Stimulated activated CD8-positive, alpha-beta memory T cell treated with anti-CD3 and anti-CD28 coated beads, Interleukin-12 subunit alpha, Interleukin-12 subunit beta, amount 100 ng/mL, for 24 hours (primary cell): ENCODE results near the gene RNF220.
"Not testable (repeated sequence)": the region's sequence is repeated elsewhere in the genome, so short reads cannot be mapped to it uniquely, and the experiment has no call there.

ENCODE experiments used
- DNase-seq: peaks from one replicate; pipeline ENCODE4 v3.0.0-alpha.2; 2020; ENCODE audit errors: extremely low read depth

The RNF220 gene

GRCh38 chr1:44496541-44497171 is 91.6 kb downstream of the RNF220 start:
- DNase-seq = no peak

GRCh38 chr1:44497422-44498170 is 92.5 kb downstream of the RNF220 start:
- DNase-seq = no peak

DNA sequence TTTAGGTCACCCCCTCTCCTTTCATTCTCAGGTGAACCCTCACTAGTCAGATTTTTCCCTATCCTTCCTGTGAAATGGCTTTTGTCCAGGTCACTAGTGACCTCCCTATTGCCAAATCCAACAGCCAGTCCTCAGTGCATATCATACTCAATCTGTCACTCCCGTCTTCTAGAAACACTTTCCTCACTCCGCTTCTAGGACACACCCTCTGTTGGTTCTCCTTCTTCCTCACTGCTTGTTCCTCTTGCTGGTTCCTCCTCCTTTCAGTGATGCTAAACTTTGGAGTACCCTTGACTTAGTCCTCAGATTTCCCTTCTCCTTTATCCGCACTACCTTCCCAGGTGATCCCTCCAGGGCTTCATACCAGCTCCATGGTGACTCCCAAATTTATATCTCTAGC is 94.3 kb downstream of the RNF220 start:
- DNase-seq = no peak

GRCh38 chr1:44500181-44501046 is 95.4 kb downstream of the RNF220 start:
- no peak for DNase-seq

DNA sequence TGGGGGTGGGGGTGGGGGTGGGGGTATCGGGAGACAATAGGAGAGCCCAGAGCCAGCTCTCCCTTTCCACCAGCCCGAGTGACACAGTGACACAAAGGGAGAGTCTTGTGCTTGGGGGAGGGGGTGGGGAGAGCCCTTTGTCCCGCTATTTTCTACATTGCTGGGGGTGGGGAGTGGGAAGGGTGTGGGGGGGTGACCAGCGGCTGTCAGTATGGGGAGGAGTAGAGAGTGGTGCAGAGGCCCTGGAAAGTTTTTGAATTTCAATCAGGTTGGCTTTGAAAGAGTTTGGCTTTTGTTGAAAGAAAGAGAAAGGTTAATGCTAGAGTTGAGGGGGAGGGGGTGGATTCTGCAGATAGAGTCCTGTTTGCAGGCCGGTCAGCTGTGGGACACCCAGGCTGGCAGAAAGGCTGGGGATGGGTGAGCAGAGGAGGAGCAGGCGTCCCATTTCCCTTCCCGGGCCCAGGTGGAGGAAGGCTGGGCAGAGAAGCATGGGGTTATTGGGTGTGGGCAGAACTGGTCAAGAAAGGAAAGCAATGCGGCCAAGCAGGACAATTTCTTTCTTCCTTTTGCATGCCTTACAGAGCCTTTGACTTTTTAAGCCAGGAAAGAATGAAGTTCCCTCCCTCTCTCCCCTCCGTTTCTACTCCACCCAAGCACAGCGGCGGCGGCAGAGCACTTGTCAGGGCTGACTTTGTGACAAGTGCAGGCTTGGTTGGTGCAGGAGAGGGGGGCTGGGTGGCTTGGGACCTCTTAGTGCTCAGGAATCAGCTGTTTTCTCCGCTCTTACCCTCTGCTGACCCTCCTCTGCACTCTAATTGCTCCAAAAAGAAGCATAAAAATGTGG is 96.2 kb downstream of the RNF220 start:
- no peak for DNase-seq

DNA sequence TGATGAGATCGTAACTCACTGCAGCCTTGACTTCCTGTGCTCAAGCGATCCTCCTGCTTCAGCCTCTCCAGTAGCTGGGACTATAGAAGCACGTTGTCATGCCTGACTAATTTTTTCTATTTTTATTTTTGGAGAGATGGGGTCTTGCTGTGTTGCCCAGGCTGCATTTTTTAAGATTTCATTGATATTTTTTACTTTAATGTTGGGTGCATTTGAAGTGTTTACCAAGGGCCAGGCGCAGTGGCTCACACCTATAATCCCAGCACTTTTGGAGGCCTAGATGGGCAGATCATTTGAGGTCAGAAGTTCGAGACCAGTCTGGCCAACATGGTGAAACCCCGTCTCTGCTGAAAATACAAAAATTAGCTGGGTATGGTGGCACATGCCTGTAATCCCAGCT is 97.8 kb downstream of the RNF220 start:
- DNase-seq = not testable (repeated sequence)

DNA sequence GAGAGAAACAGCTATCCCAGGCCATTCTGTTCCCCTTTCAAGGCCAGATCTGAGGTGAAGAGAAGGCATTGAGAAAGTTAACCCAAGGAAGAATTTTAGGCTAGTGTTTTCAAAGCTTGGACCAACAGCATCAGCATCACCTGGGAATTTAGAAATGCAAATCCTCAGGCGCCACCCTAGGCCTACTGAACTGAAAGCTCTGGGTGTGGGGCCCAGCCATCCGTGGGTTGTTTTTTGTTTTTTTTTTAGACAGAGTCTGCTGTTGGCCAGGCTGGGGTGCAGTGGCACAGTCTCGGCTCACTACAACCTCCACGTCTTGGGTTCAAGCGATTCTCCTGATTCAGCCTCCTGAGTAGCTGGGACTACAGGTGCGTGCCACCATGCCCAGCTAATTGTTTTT is 98.6 kb downstream of the RNF220 start:
- no peak for DNase-seq

- DNase-seq = no peak
These were observed 100.3 kb downstream of the RNF220 start for GRCh38 chr1:44505210-44505993.

DNA sequence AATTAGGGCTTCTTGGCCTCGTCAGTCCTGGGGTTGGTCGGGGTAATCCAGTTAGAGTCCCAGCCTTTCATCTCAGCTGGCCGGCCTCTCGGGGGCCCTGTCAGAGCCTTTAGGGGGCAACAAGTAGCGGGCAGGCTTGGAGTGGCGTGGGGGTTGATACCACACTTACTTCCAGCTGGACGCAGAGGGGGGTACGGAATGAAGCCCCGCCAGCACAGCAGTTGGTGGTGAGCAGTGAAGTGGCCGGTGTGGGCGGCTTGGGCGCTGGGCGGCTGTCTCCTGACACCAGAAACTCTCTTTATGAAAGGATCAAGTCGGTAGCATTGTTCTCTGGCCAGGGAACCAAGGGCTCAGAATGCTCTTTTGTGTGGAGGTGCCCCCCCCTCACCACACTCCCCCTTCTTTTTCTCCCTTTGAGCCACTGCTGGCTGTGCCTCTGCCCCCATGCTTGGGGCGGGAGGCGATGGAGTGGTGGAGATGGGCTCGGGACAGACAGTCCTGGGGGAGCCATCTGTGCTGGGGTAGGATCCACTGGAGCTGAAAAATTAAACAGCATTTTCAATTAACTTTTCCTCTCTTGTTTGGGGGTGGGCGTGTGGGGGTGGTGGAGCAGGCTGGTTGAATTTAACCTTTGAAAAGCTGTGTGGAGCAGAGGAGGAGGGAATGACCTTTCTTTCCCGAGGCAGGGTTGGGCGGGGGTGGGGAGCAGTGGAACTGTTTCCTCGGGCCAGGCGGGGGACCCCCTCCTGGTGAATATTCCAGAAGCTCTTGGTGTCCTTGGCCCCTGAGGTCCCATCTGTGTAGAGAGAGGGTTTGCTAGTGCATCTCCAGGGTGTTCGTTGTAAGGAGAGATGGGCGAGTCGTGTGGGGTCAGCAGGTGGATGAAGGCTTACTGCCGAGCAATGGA is 102.7 kb downstream of the RNF220 start:
- DNase-seq = no peak

- DNase-seq = no peak
These were observed 103.3 kb downstream of the RNF220 start for GRCh38 chr1:44508397-44508745.

DNA sequence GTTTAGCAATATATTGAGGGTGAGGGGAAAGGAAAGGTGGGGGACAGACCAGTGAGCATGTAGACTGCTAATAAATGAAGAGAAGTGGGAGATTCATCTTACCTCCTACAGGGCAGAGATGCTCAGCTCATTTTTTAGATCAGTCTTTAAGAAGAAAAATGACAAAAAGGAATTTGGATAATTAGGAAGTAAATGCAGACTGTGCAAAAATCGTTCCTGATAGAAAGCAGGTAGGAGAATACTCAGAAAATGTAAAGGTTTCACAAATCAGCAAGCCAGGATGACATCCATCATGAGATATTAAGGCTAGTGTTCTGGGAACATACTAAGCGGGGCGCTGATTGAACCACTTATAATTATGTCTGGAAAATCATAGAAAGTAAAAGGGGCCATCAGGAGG is 106.3 kb downstream of the RNF220 start:
- no peak for DNase-seq

GRCh38 chr1:44511769-44512168 is 106.7 kb downstream of the RNF220 start:
- DNase-seq = no peak

GRCh38 chr1:44512313-44512885 is 107.3 kb downstream of the RNF220 start:
- no peak for DNase-seq

DNA sequence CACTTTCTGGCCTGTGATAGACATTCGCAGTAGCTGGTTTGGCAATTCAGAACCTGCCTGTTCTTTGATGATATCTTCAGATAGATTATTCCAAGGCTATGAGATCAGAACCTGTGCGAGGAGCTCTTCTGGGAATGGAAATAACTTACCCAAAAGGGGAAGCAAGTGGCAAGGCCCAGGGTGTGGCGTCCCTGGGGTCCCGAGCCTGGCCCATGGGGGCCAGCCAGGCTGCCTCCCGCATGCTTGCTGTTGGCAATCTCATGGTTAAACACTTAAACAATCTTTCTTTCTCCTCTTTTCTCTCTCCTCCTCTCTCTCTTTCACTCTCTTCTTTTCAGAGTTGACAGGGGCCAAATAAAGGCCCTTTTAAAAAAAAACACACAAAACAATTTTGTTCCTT is 108.1 kb downstream of the RNF220 start:
- no peak for DNase-seq

DNA sequence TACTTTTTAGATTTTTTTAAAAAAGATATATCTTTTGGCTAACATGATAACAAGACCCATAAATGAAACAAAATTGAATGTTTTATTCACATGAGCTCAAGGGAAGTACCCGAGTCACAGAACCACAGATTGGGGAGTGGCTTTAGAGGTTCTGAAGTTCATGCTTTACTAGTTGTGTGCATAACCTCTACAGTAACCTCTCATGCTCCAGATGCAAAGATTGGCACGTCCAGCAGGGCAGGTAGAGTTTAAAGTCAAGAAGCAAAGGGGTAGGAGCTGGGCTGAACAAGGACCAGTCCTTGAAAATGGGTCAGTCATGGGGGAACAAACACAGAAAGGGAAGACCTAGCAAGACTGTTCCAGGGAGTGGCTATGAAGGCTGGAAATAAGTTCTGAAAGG is 109.6 kb downstream of the RNF220 start:
- DNase-seq = no peak

DNA sequence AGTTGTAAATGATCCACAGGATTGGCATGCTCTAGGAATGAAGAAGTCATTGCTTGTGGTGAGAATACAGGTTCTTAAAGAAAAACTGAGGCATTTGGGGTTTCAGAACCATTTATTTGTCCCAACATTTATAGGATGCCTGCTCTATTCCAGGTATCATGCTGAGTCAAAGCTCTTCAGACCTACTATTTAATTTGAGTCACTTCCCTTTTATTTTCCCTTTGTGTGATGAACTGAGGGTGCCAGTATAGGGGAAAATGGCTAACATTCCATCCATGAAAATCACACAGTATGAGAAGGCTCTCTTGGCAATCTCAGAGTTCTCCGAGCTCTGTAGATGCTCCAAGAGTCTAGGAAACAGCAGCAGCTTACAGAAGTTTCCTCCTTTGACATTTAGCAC is 110.4 kb downstream of the RNF220 start:
- no peak for DNase-seq

GRCh38 chr1:44519035-44519676 is 114.1 kb downstream of the RNF220 start:
- DNase-seq = no peak

DNA sequence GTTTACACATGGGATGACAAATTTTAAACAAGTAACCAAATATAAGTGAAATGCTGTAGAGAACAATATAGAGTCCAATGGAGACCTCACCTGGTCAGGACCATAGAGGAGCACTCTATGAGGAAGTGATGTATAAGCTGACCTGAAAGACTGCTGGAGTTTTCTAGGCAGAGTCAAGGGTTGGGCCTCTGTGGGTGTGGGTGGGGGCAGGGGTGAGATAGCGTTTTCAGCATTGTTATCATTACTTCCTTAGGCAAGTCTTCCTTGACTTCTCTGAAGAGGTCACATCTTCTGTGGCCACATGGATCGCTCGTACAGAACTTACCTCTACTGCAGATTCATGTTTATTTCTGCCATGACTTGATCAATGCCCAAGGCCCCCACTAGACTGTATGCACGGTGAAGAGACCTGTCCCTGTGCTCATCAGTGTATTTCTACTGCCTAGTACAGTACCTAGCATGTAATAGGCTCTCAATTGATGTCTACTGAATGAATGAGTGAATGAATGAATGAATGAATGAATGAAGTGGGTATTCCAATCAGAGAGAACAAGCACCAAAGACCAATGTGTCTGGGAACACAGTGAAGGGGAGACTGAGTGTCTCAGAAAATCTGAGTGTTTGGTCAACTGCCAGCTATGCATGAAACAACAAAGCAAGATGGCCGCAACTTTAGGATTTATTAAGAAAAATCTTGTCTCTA is 116.5 kb downstream of the RNF220 start:
- no peak for DNase-seq
